Natural killer cell (primary cell): ENCODE results near the gene RRP1B. TPM values are rescaled to one million over a fixed set of nuclear protein-coding genes. Genes with fewer than 3 reads are reported as not detected.

Source experiments
- ATAC-seq, 3 donors: fragments of 150-1000 bp in 2 of 3; fragments of 200-7000 bp in 1 of 3; cut with Tn5 transposase; 1 replicate in 1 of 3; 2 replicates in 2 of 3; pipeline ENCODE4 v1.10.0; 2021; ENCODE audit warnings: mild to moderate bottlenecking in 2 of 3, moderate library complexity in 2 of 3
- DNase-seq, 2 donors: peaks; one replicate each; pipeline versions ENCODE4 v3.0.0 to v3.0.0-alpha.2; 2013 to 2021; ENCODE audit warnings: mixed read lengths in 1 of 2
- H3K27ac ChIP-seq: one replicate; pipeline ENCODE4 v1.5.1; 2013; ENCODE audit warnings: mild to moderate bottlenecking, low read length
- H3K27me3 ChIP-seq: one replicate; pipeline ENCODE4 v1.6.1; 2013; ENCODE audit warnings: low read length; ENCODE audit not compliant: control insufficient read depth, insufficient read depth
- H3K36me3 ChIP-seq: one replicate; pipeline ENCODE4 v1.6.1; 2013; ENCODE audit warnings: low read length; ENCODE audit not compliant: control insufficient read depth, insufficient read depth
- H3K4me1 ChIP-seq: one replicate; pipeline ENCODE4 v1.6.1; 2013; ENCODE audit warnings: low read length; ENCODE audit not compliant: control insufficient read depth, insufficient read depth
- H3K4me3 ChIP-seq: one replicate; pipeline ENCODE4 v1.5.1; 2013; ENCODE audit warnings: low read length
- H3K9me3 ChIP-seq: one replicate; pipeline ENCODE4 v1.6.1; 2013; ENCODE audit warnings: low read length; ENCODE audit not compliant: control insufficient read depth, insufficient read depth
- H3K27ac Mint-ChIP-seq, 2 donors: one replicate each; pipeline ENCODE4 v1.8.0; 2022; ENCODE audit warnings: mild to moderate bottlenecking in 2 of 2, mixed read lengths in 2 of 2, moderate library complexity in 1 of 2
- H3K27me3 Mint-ChIP-seq, 2 donors: one replicate each; pipeline ENCODE4 v1.8.0; 2022; ENCODE audit warnings: low read depth in 2 of 2, mixed read lengths in 2 of 2
- H3K36me3 Mint-ChIP-seq: one replicate; pipeline ENCODE4 v1.8.0; 2022; ENCODE audit warnings: mixed read lengths
- H3K4me1 Mint-ChIP-seq, 2 donors: one replicate each; pipeline ENCODE4 v1.8.0; 2022; ENCODE audit warnings: mixed read lengths in 2 of 2
- H3K4me3 Mint-ChIP-seq: one replicate; pipeline ENCODE4 v1.8.0; 2022; ENCODE audit warnings: mild to moderate bottlenecking, moderate library complexity, mixed read lengths
- H3K9me3 Mint-ChIP-seq, 2 donors: one replicate each; pipeline ENCODE4 v1.8.0; 2022; ENCODE audit warnings: mixed read lengths in 2 of 2
- CTCF ChIP-seq: fragments of 200-600 bp; IDR thresholded peaks from one replicate; pipeline ENCODE4 v1.8.0; 2022; ENCODE audit warnings: antibody characterized with exemption
- WGBS: methylation state at CpG from one replicate; pipeline ENCODE4 v1.1.7; 2013; ENCODE audit warnings: missing lambda C conversion rate; ENCODE audit not compliant: insufficient coverage; 5-methylcytosine and 5-hydroxymethylcytosine counted together
- intact Hi-C: fragments of 100-400 bp; cut with micrococcal nuclease; formaldehyde crosslinking; loops from one replicate; pipeline ENCODE4 v1.14.2; 2022
- total RNA-seq, 4 donors: library from RNA; stranded (reverse); fragments of 120-200 nt in 1 of 4; gene quantifications; one replicate each; pipeline versions ENCODE4 v1.2.3 to v1.2.4, GENCODE V29; 2013 to 2022

Gene RRP1B
- total RNA-seq, 3 donors from 2014 or later (not counting 1 experiment from before 2014, with no cell fraction given): 18.1 to 28.4 (median 25.0) TPM

GRCh38 chr21:43741423-43742096 is 82.2 kb downstream of the RRP1B start:
- peaks cover 9 to 10% of the 10 kb centered on the region in 2 donors for H3K4me1 Mint-ChIP-seq
- H3K27me3 ChIP-seq: no peaks in the 10 kb centered on the region
- no peak overlapping the region for H3K27ac ChIP-seq
- intact Hi-C loops: loop anchor here (2.0 kb wide), 1 partner anchor 21 kb away; no protein-coding TSS in a partner anchor
- H3K4me1 ChIP-seq: peaks cover 15% of the 10 kb centered on the region
- no peak overlapping the region for H3K27ac Mint-ChIP-seq
- 75% methylated on average over 28 of the region's 28 CpGs for WGBS
- no peak for ATAC-seq
- H3K36me3 Mint-ChIP-seq: no peaks in the 10 kb centered on the region
- no peaks in the 10 kb centered on the region for H3K9me3 ChIP-seq
- H3K36me3 ChIP-seq: peaks cover 24% of the 10 kb centered on the region
- H3K4me3 ChIP-seq: no peak overlapping the region
- no peak for TF ChIP-seq CTCF
- H3K4me3 Mint-ChIP-seq: no peak overlapping the region
- no peaks in the 10 kb centered on the region for H3K27me3 Mint-ChIP-seq
- H3K9me3 Mint-ChIP-seq: no peaks in the 10 kb centered on the region
- no peak for DNase-seq

- Histone ChIP-seq H3K27me3 (no peaks in the 10 kb centered on the region), H3K4me3 (no peak overlapping the region), H3K36me3 (peaks cover 27% of the 10 kb centered on the region), H3K4me1 (peaks cover 15% of the 10 kb centered on the region), H3K27ac (no peak overlapping the region), H3K9me3 (no peaks in the 10 kb centered on the region)
- no peaks in the 10 kb centered on the region for H3K27me3 Mint-ChIP-seq
- H3K27ac Mint-ChIP-seq: peak overlapping the region in 1 of 2 donors; percentile 14
- no peaks in the 10 kb centered on the region for H3K36me3 Mint-ChIP-seq
- peaks cover 9 to 10% of the 10 kb centered on the region in 2 donors for H3K4me1 Mint-ChIP-seq
- peak in 2 of 3 donors; percentile 33 to 58 for ATAC-seq
- intact Hi-C loops: loop anchor here (2.0 kb wide), 1 partner anchor 19 kb away; no protein-coding TSS in a partner anchor
- peak overlapping the region; percentile 35 for H3K4me3 Mint-ChIP-seq
- 86% methylated on average over 8 of the region's 8 CpGs for WGBS
- no peak for DNase-seq
- no peaks in the 10 kb centered on the region for H3K9me3 Mint-ChIP-seq
- no peak for TF ChIP-seq CTCF
Observed at GRCh38 chr21:43743947-43744346, 84.6 kb downstream of the RRP1B start.

GRCh38 chr21:43744725-43745124 is 85.4 kb downstream of the RRP1B start:
- no peaks in the 10 kb centered on the region for H3K9me3 Mint-ChIP-seq
- WGBS: 98% methylated on average over 18 of the region's 18 CpGs

More at GRCh38 chr21:43744725-43745124, 85.4 kb downstream of the RRP1B start:
- peaks cover 27% of the 10 kb centered on the region for H3K36me3 ChIP-seq
- H3K4me1 Mint-ChIP-seq: peaks cover 5 to 13% of the 10 kb centered on the region in 2 donors
- H3K4me3 Mint-ChIP-seq: no peak overlapping the region
- H3K27me3 ChIP-seq: no peaks in the 10 kb centered on the region
- no peaks in the 10 kb centered on the region for H3K9me3 ChIP-seq
- no peak for ATAC-seq
- no peaks in the 10 kb centered on the region for H3K36me3 Mint-ChIP-seq
- peak overlapping the region in 1 of 2 donors; percentile 32 for H3K27ac Mint-ChIP-seq
- no peak overlapping the region for H3K27ac ChIP-seq
- TF ChIP-seq CTCF: no peak
- intact Hi-C loops: no loop called here
- H3K27me3 Mint-ChIP-seq: no peaks in the 10 kb centered on the region
- no peak overlapping the region for H3K4me3 ChIP-seq
- DNase-seq: no peak
- H3K4me1 ChIP-seq: peaks cover 20% of the 10 kb centered on the region

Other genes starting within 250 kb of the RRP1B start
- 100 to 1,000 TPM; 201 to 382 (median 203) TPM for gene SIK1, start 232.4 kb upstream of the RRP1B start, total RNA-seq
- under 1 TPM in 2 of 3 donors, not detected in 1; 0.33 to 0.39 TPM for gene HSF2BP, start 72 bp upstream of the RRP1B start, total RNA-seq
- gene PDXK, start 59.6 kb downstream of the RRP1B start, total RNA-seq: 10 to 100 TPM; 73.8 to 77.0 (median 74.6) TPM
- gene CSTB, start 116.7 kb downstream of the RRP1B start, total RNA-seq: 10 to 100 TPM; 18.5 to 23.1 (median 22.7) TPM
- 10 to 100 TPM; 15.7 to 24.6 (median 23.7) TPM for gene RRP1, start 130.0 kb downstream of the RRP1B start, total RNA-seq
- 10 to 100 TPM; 39.5 to 45.7 (median 42.3) TPM for gene AGPAT3, start 205.7 kb downstream of the RRP1B start, total RNA-seq